Effector memory CD4-positive, alpha-beta T cell (primary cell): ENCODE data around the gene USP32.
A peak's percentile ranks its signal among the peaks of the same experiment; 100 is the strongest.

Source experiments
- DNase-seq, 3 donors: peaks; one replicate each; pipeline ENCODE4 v3.0.0-alpha.2; 2020
- H3K27ac ChIP-seq: 2 replicates; pipeline ENCODE4 v1.7.0; 2013; ENCODE audit warnings: mild to moderate bottlenecking, low read length, moderate library complexity; ENCODE audit not compliant: insufficient read depth, poor library complexity, severe bottlenecking
- H3K27me3 ChIP-seq: replicated peaks from 2 replicates; pipeline ENCODE4 v1.7.0; 2013; ENCODE audit warnings: mild to moderate bottlenecking, low read length; ENCODE audit not compliant: insufficient read depth, control insufficient read depth, poor library complexity, severe bottlenecking
- H3K36me3 ChIP-seq: 2 replicates; pipeline ENCODE4 v1.7.0; 2013; ENCODE audit warnings: mild to moderate bottlenecking, low read length, moderate library complexity; ENCODE audit not compliant: control insufficient read depth, insufficient read depth
- H3K4me1 ChIP-seq: 2 replicates; pipeline ENCODE4 v1.7.0; 2013; ENCODE audit warnings: low read length, mild to moderate bottlenecking; ENCODE audit not compliant: control insufficient read depth, insufficient read depth, poor library complexity, severe bottlenecking
- H3K4me3 ChIP-seq: 2 replicates; pipeline ENCODE4 v1.7.0; 2013; ENCODE audit warnings: low read length, low read depth, mild to moderate bottlenecking; ENCODE audit not compliant: insufficient read depth, poor library complexity, severe bottlenecking
- H3K9me3 ChIP-seq: 2 replicates; pipeline ENCODE4 v1.7.0; 2013; ENCODE audit warnings: mild to moderate bottlenecking, low read length, moderate library complexity; ENCODE audit not compliant: control insufficient read depth

USP32 gene

GRCh38 chr17:60403962-60404361 is 12.0 kb upstream of the USP32 start:
- Histone ChIP-seq H3K4me1 (no peaks in the 10 kb centered on the region), H3K27me3 (no peaks in the 10 kb centered on the region), H3K27ac (no peak overlapping the region), H3K9me3 (no peaks in the 10 kb centered on the region), H3K36me3 (no peaks in the 10 kb centered on the region), H3K4me3 (no peak overlapping the region)
- DNase-seq = no peak

GRCh38 chr17:60403523-60403810 is 11.5 kb upstream of the USP32 start:
- H3K9me3 ChIP-seq = no peaks in the 10 kb centered on the region
- no peaks in the 10 kb centered on the region for H3K27me3 ChIP-seq
- peaks cover 3% of the 10 kb centered on the region for H3K4me1 ChIP-seq
- no peak overlapping the region for H3K4me3 ChIP-seq
- no peak overlapping the region for H3K27ac ChIP-seq
- no peak for DNase-seq
- H3K36me3 ChIP-seq = no peaks in the 10 kb centered on the region

GRCh38 chr17:60401819-60402218 is 9.9 kb upstream of the USP32 start:
- Histone ChIP-seq H3K4me1 (peaks cover 8% of the 10 kb centered on the region), H3K27ac (no peak overlapping the region), H3K4me3 (no peak overlapping the region), H3K9me3 (no peaks in the 10 kb centered on the region), H3K27me3 (no peaks in the 10 kb centered on the region), H3K36me3 (no peaks in the 10 kb centered on the region)
- DNase-seq = no peak

GRCh38 chr17:60398227-60398959 is 6.5 kb upstream of the USP32 start:
- no peaks in the 10 kb centered on the region for H3K36me3 ChIP-seq
- H3K4me1 ChIP-seq = peaks cover 8% of the 10 kb centered on the region
- H3K4me3 ChIP-seq = no peak overlapping the region
- no peak overlapping the region for H3K27ac ChIP-seq
- no peaks in the 10 kb centered on the region for H3K9me3 ChIP-seq
- no peaks in the 10 kb centered on the region for H3K27me3 ChIP-seq
- DNase-seq = no peak

GRCh38 chr17:60396412-60396811 is 4.5 kb upstream of the USP32 start:
- H3K9me3 ChIP-seq = no peaks in the 10 kb centered on the region
- H3K4me1 ChIP-seq = peaks cover 12% of the 10 kb centered on the region
- H3K27ac ChIP-seq = no peak overlapping the region
- no peaks in the 10 kb centered on the region for H3K36me3 ChIP-seq
- no peak for DNase-seq
- H3K27me3 ChIP-seq = no peaks in the 10 kb centered on the region
- H3K4me3 ChIP-seq = no peak overlapping the region

GRCh38 chr17:60395508-60396065 is 3.7 kb upstream of the USP32 start:
- H3K27me3 ChIP-seq = no peaks in the 10 kb centered on the region
- H3K4me1 ChIP-seq = peaks cover 19% of the 10 kb centered on the region
- H3K36me3 ChIP-seq = no peaks in the 10 kb centered on the region
- H3K27ac ChIP-seq = no peak overlapping the region
- H3K4me3 ChIP-seq = no peak overlapping the region
- no peaks in the 10 kb centered on the region for H3K9me3 ChIP-seq
- DNase-seq = no peak

GRCh38 chr17:60393840-60394723 is 2.1 kb upstream of the USP32 start:
- peaks cover 20% of the 10 kb centered on the region for H3K4me1 ChIP-seq
- H3K27me3 ChIP-seq = no peaks in the 10 kb centered on the region
- no peak for DNase-seq
- no peak overlapping the region for H3K27ac ChIP-seq
- H3K9me3 ChIP-seq = no peaks in the 10 kb centered on the region
- no peaks in the 10 kb centered on the region for H3K36me3 ChIP-seq
- H3K4me3 ChIP-seq = no peak overlapping the region

- H3K9me3 ChIP-seq = no peaks in the 10 kb centered on the region
- peaks cover 14% of the 10 kb centered on the region for H3K4me1 ChIP-seq
- H3K27ac ChIP-seq = peak overlapping the region; percentile 85
- DNase-seq = peak in 1 of 3 donors; percentile 4
- no peaks in the 10 kb centered on the region for H3K27me3 ChIP-seq
- H3K36me3 ChIP-seq = no peaks in the 10 kb centered on the region
- peak overlapping the region; percentile 86 for H3K4me3 ChIP-seq
These were observed 1.1 kb upstream of the USP32 start for GRCh38 chr17:60392845-60393702.

GRCh38 chr17:60391471-60392041 is 377 bp downstream of the USP32 start:
- H3K27ac ChIP-seq = peak overlapping the region; percentile 85
- H3K4me3 ChIP-seq = peak overlapping the region; percentile 86
- no peaks in the 10 kb centered on the region for H3K36me3 ChIP-seq
- no peak for DNase-seq
- H3K4me1 ChIP-seq = peaks cover 12% of the 10 kb centered on the region
- H3K9me3 ChIP-seq = no peaks in the 10 kb centered on the region
- no peaks in the 10 kb centered on the region for H3K27me3 ChIP-seq
